A172 (cell line): ENCODE measurements around the gene PCDH17. TPM values are rescaled to one million over a fixed set of nuclear protein-coding genes. Genes with fewer than 3 reads are reported as not detected.

Experiments
- DNase-seq: peaks from one replicate; pipeline ENCODE4 v3.0.0-alpha.2; 2015; ENCODE audit warnings: low spot score
- total RNA-seq: library from RNA; depleted of rRNA; stranded (reverse); fragments of >200 nt; shearing (Covaris generic); gene quantifications from 2 replicates; pipeline ENCODE4 v1.2.3, GENCODE V29; 2014

PCDH17 gene
- total RNA-seq, 1 experiment from 2014 or later: 0.17 TPM

- no peak for DNase-seq
Measured at GRCh38 chr13:57726981-57727380, 95.4 kb downstream of the PCDH17 start.

- DNase-seq: no peak
Measured at GRCh38 chr13:57734306-57734705, 102.8 kb downstream of the PCDH17 start.

GRCh38 chr13:57739089-57739488 is 107.5 kb downstream of the PCDH17 start:
- no peak for DNase-seq

- DNase-seq: no peak
Measured at GRCh38 chr13:57739543-57740190, 108.1 kb downstream of the PCDH17 start.

GRCh38 chr13:57740719-57741118 is 109.2 kb downstream of the PCDH17 start:
- DNase-seq: no peak

- no peak for DNase-seq
Measured at GRCh38 chr13:57748096-57748495, 116.6 kb downstream of the PCDH17 start.

- DNase-seq: no peak
Measured at GRCh38 chr13:57760951-57761350, 129.4 kb downstream of the PCDH17 start.

GRCh38 chr13:57763689-57764088 is 132.1 kb downstream of the PCDH17 start:
- no peak for DNase-seq
